ENCODE data around the gene CADPS2.

GRCh38 chr7:122343601-122344302, 542.5 kb downstream of the CADPS2 start:
- TF ChIP-seq, protein P1, sequence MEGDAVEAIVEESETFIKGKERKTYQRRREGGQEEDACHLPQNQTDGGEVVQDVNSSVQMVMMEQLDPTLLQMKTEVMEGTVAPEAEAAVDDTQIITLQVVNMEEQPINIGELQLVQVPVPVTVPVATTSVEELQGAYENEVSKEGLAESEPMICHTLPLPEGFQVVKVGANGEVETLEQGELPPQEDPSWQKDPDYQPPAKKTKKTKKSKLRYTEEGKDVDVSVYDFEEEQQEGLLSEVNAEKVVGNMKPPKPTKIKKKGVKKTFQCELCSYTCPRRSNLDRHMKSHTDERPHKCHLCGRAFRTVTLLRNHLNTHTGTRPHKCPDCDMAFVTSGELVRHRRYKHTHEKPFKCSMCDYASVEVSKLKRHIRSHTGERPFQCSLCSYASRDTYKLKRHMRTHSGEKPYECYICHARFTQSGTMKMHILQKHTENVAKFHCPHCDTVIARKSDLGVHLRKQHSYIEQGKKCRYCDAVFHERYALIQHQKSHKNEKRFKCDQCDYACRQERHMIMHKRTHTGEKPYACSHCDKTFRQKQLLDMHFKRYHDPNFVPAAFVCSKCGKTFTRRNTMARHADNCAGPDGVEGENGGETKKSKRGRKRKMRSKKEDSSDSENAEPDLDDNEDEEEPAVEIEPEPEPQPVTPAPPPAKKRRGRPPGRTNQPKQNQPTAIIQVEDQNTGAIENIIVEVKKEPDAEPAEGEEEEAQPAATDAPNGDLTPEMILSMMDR (IDR thresholded peaks at IDR 0.05): no peak
- no peak for TF ChIP-seq EZH2 (IDR thresholded peaks at IDR 0.05)
- no peak for TF ChIP-seq EZH2phosphoT487 (IDR thresholded peaks at IDR 0.05)

All from neural progenitor cell (in vitro differentiated cells).